Muscle layer of colon (tissue), 2 donors: ENCODE data around the gene NBEAL1.
"Not testable (repeated sequence)": the region's sequence is repeated elsewhere in the genome, so short reads cannot be mapped to it uniquely, and the experiment has no call there.

Experiments used
- H3K27ac ChIP-seq: one replicate; pipeline ENCODE4 v1.7.0; 2013; ENCODE audit warnings: low read depth, mild to moderate bottlenecking, low read length, moderate library complexity
- H3K27me3 ChIP-seq, 2 donors: one replicate each; pipeline ENCODE4 v1.7.0; 2013; ENCODE audit warnings: low read length in 2 of 2, mild to moderate bottlenecking in 2 of 2; ENCODE audit not compliant: insufficient read depth in 2 of 2, control insufficient read depth in 1 of 2
- H3K36me3 ChIP-seq: one replicate; pipeline ENCODE4 v1.7.0; 2013; ENCODE audit warnings: mild to moderate bottlenecking, low read length; ENCODE audit not compliant: insufficient read depth
- H3K4me1 ChIP-seq: one replicate; pipeline ENCODE4 v1.7.0; 2013; ENCODE audit warnings: mild to moderate bottlenecking, low read length; ENCODE audit not compliant: insufficient read depth
- H3K4me3 ChIP-seq, 2 donors: one replicate each; pipeline ENCODE4 v1.7.0; 2013; ENCODE audit warnings: low read length in 2 of 2, low read depth in 1 of 2, mild to moderate bottlenecking in 1 of 2, moderate library complexity in 1 of 2
- H3K9ac ChIP-seq: one replicate; pipeline ENCODE4 v1.7.0; 2013; ENCODE audit warnings: low read length
- H3K9me3 ChIP-seq: one replicate; pipeline ENCODE4 v1.7.0; 2013; ENCODE audit warnings: mild to moderate bottlenecking, low read length
- donor health status: abdominal sarcoma.
- donor health status: Adenocarcinoma of cecum.

The NBEAL1 gene

DNA sequence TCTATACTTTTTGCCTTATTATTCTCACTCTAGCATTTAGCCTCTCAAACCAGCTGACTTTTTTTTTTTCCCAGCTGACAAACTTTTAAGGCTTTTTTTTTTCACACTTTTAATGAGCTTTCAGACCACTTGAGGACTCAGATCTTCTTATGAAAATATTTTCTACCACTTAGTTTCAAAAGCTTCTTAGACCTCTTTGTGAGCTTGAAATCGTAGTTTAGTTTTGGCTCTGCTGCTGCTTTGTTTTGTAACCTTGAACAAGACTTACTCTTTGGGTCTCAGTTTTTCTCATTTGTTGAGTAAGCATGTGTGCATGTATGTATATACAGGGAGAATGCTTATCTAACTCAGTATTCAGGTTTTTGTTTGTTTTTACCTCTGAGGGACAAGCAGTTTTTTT lies 3.5 kb downstream of the NBEAL1 start:
- Histone ChIP-seq H3K4me1 (peaks cover 26% of the 10 kb centered on the region), H3K27me3 (no peaks in the 10 kb centered on the region), H3K36me3 (no peaks in the 10 kb centered on the region), H3K27ac (no peak overlapping the region), H3K9ac (no peak overlapping the region), H3K9me3 (no peaks in the 10 kb centered on the region), H3K4me3 (peak overlapping the region in 1 of 2 donors; percentile 51)

DNA sequence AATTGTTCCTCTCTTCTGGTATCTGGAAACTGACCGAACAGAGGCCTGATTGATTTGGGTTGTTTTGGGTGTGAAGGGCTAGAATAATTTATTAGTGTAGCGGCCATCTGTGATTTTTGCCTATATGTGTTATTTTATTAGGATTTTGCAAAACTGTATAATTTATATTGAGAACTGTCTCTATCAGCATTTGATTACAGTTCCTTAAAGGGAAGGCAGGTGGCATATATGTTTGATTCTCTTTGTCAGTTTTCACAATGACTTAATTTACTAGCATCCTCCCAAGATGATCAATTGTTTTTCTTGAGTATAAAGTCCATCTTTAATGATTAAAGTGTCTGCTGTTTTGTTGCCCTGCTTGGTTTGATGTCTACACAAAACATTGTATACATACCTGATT lies 4.5 kb downstream of the NBEAL1 start:
- peak overlapping the region in 1 of 2 donors; percentile 51 for H3K4me3 ChIP-seq
- no peaks in the 10 kb centered on the region for H3K36me3 ChIP-seq
- peaks cover 26% of the 10 kb centered on the region for H3K4me1 ChIP-seq
- H3K9me3 ChIP-seq = no peaks in the 10 kb centered on the region
- H3K9ac ChIP-seq = no peak overlapping the region
- no peak overlapping the region for H3K27ac ChIP-seq
- H3K27me3 ChIP-seq = no peaks in the 10 kb centered on the region

DNA sequence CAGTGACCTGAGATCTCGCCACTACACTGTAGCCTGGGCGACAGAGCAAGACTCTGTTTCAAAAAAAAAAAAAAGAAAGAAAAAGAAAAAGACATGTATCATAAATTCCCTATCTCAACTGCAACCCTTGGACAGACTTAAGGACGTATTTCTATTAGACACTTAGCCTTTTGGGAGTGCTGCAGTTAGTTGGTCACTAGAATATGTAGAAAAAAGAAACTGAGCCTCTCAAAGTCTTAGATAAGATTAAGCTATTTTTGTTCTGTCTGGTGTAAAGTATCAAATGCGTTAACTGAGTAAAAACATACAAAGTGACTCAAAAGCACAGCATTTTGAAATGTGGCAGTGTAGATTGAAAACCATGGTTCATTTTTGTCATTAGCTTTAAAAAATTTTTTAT lies 7.3 kb downstream of the NBEAL1 start:
- H3K9ac ChIP-seq = no peak overlapping the region
- no peaks in the 10 kb centered on the region for H3K9me3 ChIP-seq
- H3K4me3 ChIP-seq = no peak overlapping the region
- H3K36me3 ChIP-seq = no peaks in the 10 kb centered on the region
- peaks cover 20% of the 10 kb centered on the region for H3K4me1 ChIP-seq
- no peaks in the 10 kb centered on the region for H3K27me3 ChIP-seq
- H3K27ac ChIP-seq = no peak overlapping the region

DNA sequence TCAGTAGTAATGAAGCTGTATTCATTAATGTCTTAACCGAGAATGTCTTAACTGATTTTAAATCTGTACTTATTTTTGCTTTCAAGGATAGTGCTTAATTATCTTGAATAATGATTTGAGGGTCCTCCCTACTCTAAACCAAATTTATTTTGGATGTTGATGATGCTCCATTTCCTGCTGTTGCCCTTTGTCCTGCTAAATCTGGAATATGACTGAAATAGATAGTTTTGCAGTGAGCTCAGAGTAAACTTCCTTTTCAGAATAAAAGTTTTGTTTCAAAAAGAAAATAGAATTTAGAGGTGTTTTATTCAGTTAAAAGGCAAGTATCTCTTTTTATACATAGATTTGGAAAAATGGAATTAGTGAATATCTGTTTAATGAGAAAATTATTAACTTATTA lies 8.1 kb downstream of the NBEAL1 start:
- Histone ChIP-seq H3K9ac (no peak overlapping the region), H3K27me3 (no peaks in the 10 kb centered on the region), H3K4me1 (peaks cover 17% of the 10 kb centered on the region), H3K36me3 (no peaks in the 10 kb centered on the region), H3K27ac (no peak overlapping the region), H3K9me3 (no peaks in the 10 kb centered on the region), H3K4me3 (no peak overlapping the region)

DNA sequence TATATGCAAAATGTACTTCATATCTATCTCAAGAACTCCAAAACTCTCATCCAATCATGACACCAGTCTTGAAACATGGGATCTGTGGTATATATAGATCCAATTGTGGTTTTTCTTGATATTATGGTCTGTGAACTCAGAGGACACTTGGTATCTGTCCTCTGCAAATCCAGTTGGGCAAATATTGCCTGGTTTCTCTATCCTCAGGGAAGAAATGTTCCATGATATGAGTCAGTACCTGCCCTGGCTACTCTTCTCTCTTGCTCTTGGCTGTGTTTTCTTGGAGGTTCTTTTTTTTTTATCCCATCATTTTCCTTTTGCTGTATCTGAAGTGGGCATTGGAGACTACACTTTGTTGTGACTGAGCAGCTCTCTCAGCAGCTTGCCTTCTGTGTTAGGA lies 10.9 kb downstream of the NBEAL1 start:
- Histone ChIP-seq H3K4me1 (no peaks in the 10 kb centered on the region), H3K27ac (no peak overlapping the region), H3K36me3 (no peaks in the 10 kb centered on the region), H3K9me3 (no peaks in the 10 kb centered on the region), H3K27me3 (no peaks in the 10 kb centered on the region), H3K4me3 (no peak overlapping the region), H3K9ac (no peak overlapping the region)

DNA sequence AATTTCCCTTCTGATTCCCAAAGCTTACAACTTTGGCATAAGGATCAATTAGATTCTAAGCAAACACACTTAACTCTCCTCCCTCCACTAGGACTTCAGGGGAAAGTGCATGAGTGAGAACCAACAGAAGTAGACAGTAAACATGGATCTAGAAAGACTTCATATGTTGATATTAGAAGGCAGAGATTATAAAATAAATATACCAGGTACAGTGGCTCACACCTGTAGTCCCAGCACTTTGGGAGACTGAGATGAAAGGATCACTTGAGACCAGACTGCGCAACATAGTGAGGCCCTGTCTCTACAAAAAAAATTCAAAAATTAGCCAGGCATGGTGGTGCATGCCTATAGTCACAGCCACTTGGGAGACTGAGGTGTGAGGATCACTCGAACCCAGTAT lies 15.9 kb downstream of the NBEAL1 start:
- Histone ChIP-seq H3K4me3 (no peak overlapping the region), H3K27me3 (no peaks in the 10 kb centered on the region), H3K4me1 (no peaks in the 10 kb centered on the region), H3K36me3 (no peaks in the 10 kb centered on the region), H3K9ac (no peak overlapping the region), H3K9me3 (no peaks in the 10 kb centered on the region), H3K27ac (no peak overlapping the region)

DNA sequence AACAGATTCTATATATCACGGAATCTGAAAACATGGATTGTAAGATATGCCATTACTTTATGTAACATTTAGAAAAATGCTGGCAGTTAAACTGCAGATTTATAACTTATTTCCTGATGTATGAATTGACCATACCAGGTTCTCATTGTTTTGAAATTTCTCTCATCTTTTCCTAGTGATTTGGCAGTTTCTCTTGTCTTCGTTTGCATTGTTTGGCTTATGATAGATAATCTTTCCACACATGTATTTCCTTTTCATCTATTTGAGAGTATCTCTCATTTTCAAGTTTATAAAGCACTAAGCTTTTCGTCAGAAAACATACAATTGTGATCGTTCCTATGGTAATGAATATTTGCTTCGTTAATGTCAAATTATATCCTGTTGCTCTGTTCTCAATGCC lies 16.3 kb downstream of the NBEAL1 start:
- peaks cover 3% of the 10 kb centered on the region for H3K4me1 ChIP-seq
- H3K27me3 ChIP-seq = no peaks in the 10 kb centered on the region
- H3K9me3 ChIP-seq = no peaks in the 10 kb centered on the region
- H3K36me3 ChIP-seq = no peaks in the 10 kb centered on the region
- no peak overlapping the region for H3K4me3 ChIP-seq
- no peak overlapping the region for H3K9ac ChIP-seq
- no peak overlapping the region for H3K27ac ChIP-seq

DNA sequence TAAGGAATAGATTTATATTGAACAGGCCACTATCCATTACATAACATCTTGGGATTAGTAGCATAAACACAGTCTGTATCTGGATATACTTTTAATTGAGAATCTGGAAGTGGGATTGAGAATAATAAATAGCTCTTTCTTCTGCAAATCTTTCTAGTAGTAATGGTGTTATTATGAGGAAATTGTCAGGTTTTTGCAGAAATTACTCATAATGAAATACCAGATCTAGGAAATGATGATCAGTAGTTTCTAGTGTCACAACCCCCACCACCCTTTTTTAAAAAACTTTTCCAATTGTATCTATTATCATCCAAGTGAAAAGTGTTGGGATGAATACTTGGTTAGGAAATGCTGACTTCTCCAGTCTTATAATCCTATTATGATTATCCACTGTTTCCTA lies 18.7 kb downstream of the NBEAL1 start:
- Histone ChIP-seq H3K4me1 (peaks cover 4% of the 10 kb centered on the region), H3K4me3 (no peak overlapping the region), H3K36me3 (no peaks in the 10 kb centered on the region), H3K9ac (no peak overlapping the region), H3K27me3 (no peaks in the 10 kb centered on the region), H3K27ac (no peak overlapping the region), H3K9me3 (no peaks in the 10 kb centered on the region)

DNA sequence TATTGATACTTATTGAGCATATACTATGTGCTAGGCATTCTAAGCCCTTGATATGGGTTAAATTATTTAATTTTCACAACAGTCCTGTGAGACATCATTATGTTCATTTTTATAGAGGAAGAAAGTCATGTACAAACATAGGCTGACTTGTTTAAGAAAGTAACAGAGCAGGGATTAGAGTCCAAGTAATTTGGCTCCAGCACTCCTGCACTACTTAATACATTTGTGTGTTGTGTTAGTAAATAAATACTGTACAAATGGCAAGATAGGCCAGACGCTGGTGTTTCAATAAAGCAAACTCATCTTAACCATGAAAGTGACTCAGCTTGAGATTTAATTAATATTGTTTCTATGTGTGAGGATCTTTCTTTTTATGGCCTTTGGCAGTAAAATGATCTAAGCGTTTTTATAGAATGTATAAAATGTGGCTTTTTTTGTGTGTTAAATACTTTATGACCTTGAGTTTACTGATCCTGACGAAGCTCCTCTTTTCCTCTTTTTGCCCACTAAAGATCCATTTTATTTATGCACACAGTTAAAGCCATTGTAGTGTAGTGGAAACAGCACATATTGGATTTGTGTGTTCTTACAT lies 21.3 kb downstream of the NBEAL1 start:
- H3K36me3 ChIP-seq = no peaks in the 10 kb centered on the region
- no peaks in the 10 kb centered on the region for H3K27me3 ChIP-seq
- H3K4me3 ChIP-seq = no peak overlapping the region
- no peak overlapping the region for H3K27ac ChIP-seq
- peaks cover 4% of the 10 kb centered on the region for H3K4me1 ChIP-seq
- H3K9ac ChIP-seq = no peak overlapping the region
- H3K9me3 ChIP-seq = no peaks in the 10 kb centered on the region

DNA sequence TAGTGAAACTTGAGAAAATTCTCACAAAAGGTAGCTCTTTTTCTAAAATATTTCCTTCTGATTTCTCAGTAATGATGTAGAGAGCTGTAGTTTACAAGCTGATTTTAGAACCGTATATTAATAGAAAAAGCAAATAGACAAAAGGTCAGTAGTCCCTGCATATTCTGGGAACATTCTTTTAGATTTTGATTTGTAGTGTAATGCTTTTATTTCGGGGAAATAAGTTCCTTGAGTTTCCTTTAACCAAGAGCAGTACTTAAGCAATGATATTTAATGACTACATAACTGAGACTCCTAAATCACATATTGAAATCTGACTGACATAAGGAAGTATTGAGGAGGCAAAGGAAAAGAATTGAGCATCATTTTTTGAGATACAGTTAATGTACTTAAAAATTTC lies 22.4 kb downstream of the NBEAL1 start:
- no peaks in the 10 kb centered on the region for H3K9me3 ChIP-seq
- no peaks in the 10 kb centered on the region for H3K36me3 ChIP-seq
- peaks cover 4% of the 10 kb centered on the region for H3K4me1 ChIP-seq
- no peak overlapping the region for H3K27ac ChIP-seq
- no peak overlapping the region for H3K4me3 ChIP-seq
- no peak overlapping the region for H3K9ac ChIP-seq
- H3K27me3 ChIP-seq = no peaks in the 10 kb centered on the region

DNA sequence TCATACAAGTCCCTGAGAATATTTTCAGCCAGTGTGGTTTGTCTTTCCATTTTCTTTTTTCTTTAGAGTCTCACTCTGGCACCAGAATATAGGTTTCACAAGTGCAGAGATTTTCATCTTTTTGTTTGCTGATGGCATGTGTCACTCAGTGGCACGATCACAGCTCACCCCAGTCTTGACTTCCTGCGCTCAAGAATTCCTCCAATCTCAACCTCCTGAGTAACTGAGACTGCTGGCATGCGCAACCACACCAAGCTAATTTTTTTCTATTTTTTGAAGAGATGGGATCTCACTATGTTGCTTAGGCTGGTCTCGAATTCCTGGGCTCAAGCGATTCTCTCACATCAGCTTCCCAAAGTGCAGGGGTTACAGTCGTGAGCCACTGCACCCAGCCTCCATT lies 23.9 kb downstream of the NBEAL1 start:
- H3K9ac ChIP-seq = no peak overlapping the region
- no peaks in the 10 kb centered on the region for H3K27me3 ChIP-seq
- H3K4me3 ChIP-seq = no peak overlapping the region
- peaks cover 4% of the 10 kb centered on the region for H3K4me1 ChIP-seq
- no peaks in the 10 kb centered on the region for H3K36me3 ChIP-seq
- no peak overlapping the region for H3K27ac ChIP-seq
- no peaks in the 10 kb centered on the region for H3K9me3 ChIP-seq

DNA sequence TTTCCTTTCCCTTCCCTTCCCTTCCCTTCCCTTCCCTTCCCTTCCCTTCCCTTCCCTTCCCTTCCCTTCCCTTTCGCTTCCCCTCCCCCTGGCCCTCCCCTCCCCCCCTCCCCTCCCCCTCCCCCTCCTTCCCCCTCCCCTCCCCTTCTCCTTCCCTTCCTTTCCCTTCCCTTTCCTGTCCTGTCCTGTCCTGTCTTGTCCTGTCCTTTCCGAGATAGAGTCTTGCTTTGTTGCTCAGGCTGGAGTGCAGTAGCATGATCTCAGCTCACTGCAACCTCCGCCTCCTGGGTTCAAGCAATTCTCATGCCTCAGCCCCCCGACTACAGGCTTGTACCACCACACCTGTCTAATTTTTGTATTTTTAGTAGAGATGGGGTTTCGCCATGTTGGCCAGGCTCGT lies 24.5 kb downstream of the NBEAL1 start:
- H3K27me3 ChIP-seq, H3K9ac ChIP-seq, H3K9me3 ChIP-seq, H3K4me1 ChIP-seq, H3K4me3 ChIP-seq, H3K27ac ChIP-seq, H3K36me3 ChIP-seq: not testable (repeated sequence)
